ELF-1 (cell line): ENCODE measurements around the gene ADCYAP1R1.

Source experiments
- DNase-seq: peaks from one replicate; pipeline ENCODE4 v3.0.0-alpha.2; 2016; ENCODE audit warnings: low read depth, low spot score

Gene ADCYAP1R1

DNA sequence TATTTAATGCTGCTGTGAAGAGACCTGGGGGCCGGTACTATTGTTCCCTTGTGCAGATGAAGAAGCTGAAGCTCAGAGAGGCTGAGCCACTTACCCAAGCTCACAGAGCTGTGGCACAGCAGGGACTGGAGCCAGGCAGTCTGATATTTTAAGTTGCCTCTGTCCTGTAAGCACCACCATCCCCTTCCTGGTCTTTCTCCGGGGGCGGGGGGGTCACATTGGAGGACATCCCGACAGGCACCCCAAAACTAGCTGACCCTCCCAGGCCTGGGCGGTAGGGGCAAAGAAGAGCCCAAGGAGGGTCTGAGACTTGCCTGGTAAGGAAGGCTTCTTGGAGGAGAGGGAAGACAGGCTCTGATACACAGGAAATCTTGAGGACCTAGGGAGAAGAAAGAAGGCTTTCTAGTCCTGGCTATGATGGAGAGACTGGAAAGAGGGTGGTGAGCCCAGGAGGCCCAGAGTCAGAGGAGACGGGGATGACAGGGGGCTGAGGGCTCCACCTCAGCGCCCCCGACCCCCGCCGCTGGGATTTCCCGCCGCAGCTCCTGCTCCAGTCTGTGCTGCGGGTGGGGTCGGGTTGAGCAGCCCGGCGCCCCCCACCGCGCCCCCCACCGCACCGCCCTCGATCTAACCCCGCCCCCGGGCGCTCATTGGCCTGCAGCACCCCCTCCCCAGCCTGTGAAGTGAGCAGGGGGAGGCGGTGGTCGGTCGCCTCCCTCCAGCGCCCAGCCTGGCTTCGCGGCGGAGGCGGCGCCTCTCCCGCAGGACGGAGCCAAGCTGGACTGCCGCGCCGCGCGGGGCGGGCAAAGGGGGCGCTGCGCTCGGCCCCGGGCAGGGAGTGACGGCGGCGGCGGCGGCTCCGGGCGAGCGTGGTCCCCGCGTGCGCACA lies at the start of gene ADCYAP1R1:
Gene ADCYAP1R1 (plus strand): TSS at position 711 of the 889 bp plus-strand sequence. CDS start 10,957 bp downstream, outside the sequence.
- DNase-seq: peak; percentile 48

- no peak for DNase-seq
Observed at GRCh38 chr7:31003097-31003496, 49.0 kb upstream of the ADCYAP1R1 start.

GRCh38 chr7:31003721-31004120 lies 48.4 kb upstream of the ADCYAP1R1 start:
- DNase-seq: no peak

DNA sequence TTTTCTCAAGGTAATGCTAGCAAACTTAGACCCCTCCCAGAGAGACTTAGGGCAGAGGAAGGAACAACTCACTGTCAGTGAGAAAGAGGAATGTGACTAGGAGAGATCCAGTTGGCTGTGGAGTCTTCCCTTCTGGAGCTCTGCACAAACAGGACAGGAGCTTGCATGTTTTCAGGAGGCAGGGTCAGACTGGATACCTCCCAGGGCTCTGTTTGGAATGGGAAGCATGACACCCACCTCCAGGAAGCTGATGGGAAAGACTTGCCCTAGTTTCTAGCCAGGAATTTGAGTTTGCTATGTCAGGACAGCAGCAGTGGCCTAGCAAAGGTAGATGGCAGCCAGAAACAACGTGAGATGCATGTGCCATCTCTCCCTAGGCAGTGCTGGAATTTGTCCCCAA lies 47.7 kb upstream of the ADCYAP1R1 start:
- DNase-seq: peak; percentile 51

- DNase-seq: no peak
Observed at GRCh38 chr7:31006857-31007256, 45.3 kb upstream of the ADCYAP1R1 start.

DNA sequence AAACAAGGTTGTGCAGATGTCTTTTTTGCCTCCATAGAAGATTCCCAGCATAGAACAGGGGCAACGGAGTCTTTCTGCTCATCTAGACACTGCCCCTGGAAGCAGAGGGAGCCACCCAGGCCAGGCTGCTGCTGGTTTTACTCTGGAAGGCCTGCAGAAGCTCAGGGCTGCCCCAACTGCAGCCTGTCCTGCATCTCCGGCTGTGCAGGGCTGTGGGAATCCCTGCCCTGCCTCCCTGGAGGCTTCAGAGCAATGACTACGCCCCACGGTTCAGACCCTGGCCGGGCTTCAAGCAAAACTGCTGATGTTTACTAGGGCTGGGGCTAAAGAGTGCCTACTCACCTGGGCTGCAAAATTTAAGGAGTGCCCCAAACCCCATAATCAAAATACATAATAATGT lies 44.5 kb upstream of the ADCYAP1R1 start:
- DNase-seq: no peak

DNA sequence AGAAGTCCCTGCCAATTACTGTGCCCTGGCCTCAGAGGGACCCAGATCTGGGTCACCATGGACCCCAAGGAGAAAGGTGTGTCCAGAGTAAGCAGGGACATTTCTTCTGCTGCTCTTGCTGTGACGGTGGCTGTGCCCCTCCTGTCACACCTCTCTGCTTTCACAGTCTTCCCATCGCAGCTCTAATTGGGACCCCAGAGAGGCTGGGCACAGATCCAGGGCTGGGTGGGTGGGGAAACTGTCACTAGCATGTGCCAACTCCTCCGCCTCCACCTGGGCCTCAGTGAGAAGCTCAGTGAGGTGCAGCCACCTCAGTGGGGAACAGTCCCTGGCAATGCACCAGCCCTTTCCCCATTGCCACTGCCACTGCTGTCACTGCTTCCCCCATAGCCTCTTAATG lies 37.3 kb upstream of the ADCYAP1R1 start:
- no peak for DNase-seq

GRCh38 chr7:31017032-31017675 lies 35.0 kb upstream of the ADCYAP1R1 start:
- no peak for DNase-seq

- no peak for DNase-seq
Observed at GRCh38 chr7:31017721-31018120, 34.4 kb upstream of the ADCYAP1R1 start.

GRCh38 chr7:31019509-31019908 lies 32.6 kb upstream of the ADCYAP1R1 start:
- DNase-seq: no peak

DNA sequence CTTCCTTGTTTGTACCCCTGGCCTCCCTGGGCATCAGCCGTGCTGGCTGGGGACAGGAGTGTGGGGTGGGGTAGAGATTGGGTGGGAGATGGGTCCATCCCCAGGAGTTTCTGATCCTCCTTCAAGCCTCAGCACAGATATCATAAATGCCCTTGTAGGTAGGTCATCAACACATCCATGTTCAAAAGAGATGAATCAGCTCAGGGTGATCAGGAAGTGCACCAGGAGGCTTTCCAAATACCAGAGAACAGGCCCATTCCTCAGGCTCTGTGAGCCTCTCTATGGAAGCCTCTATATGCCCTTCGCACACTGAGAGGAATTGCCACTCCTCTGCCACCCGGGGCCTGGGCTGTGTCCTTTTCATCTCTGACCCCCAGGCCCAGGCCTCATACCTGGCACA lies 31.9 kb upstream of the ADCYAP1R1 start:
- DNase-seq: no peak

- DNase-seq: peak; percentile 53
Observed at GRCh38 chr7:31020652-31021051, 31.5 kb upstream of the ADCYAP1R1 start.

DNA sequence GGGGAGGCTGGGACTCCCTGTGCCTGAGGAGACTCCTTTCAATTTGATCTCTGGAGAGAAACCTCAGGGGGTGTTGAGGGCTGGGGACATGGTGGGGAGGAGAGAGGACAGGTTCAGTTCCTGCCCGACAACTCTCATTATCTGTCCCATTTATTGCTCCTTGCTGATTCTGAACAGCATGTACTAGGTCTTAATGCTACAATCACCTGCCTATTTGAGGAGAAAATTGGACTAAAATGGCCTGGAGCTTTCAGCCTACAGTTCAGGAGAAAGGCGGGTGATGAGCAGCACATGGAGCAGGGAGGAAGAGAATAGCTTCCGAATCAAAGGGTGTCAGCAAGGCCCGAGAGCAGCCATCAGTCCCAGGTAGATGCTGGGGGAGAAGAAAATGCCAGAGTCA lies 30.0 kb upstream of the ADCYAP1R1 start:
- DNase-seq: no peak

DNA sequence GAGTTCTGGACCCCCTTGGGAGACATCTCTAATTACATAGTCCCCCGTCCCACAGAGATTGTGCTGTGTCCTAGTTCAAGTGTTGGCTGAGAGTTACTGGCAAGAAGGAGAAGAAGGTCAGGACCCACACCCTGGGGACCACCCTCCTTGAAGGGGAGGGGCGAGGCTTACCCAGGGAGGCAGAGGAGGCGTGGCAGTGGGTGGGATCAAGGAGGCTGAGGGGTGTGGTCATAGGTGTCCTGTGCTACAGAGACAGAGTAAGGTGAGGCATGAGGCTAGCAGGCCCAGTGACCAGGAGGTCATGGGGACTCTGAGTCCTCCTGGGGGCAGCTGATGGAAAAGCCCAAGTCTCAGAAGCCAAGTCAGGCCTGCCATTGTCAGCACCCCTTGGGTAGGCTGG lies 29.4 kb upstream of the ADCYAP1R1 start:
- DNase-seq: no peak

- no peak for DNase-seq
Observed at GRCh38 chr7:31023877-31024276, 28.2 kb upstream of the ADCYAP1R1 start.

DNA sequence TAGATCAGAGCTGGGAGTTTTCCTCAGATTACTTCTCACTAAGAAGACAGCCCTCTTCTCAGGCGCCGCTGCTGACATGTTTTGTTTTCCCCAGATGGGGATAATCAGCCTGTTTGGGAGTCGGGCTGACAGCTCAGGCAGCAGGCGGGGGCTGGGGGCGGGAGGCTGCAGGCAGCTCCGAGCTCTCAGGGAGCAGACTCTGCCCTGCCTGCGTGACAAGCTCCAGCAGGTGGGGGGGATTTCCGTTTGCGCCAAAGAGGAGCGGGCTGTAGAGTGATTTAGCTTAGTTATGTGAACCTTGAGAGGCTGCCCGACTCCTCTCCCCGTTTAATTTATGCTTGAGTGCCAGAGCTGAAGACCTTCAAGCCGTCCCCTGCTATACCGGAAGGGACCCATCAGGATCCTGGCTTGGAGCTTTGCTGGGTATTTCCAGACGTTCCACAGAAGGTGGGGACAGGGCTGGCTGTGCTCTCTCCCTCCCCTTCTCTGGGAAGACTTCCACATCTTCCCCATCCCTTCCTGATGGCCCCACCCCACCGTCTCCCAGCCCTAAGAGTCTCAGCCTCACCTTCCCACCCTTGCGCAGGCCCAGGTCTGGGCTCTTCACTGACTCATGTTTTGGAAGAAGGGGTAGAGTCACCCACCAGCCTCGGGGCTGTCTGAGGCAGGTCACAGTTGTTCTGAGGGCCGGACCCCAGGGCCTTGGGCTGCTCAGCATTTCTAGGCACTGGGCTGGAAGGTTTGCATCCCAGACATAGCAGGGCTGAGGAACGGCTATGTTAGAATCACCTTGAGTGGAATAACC lies 24.7 kb upstream of the ADCYAP1R1 start:
- peak; percentile 66 for DNase-seq

- no peak for DNase-seq
Observed at GRCh38 chr7:31028006-31028405, 24.1 kb upstream of the ADCYAP1R1 start.

DNA sequence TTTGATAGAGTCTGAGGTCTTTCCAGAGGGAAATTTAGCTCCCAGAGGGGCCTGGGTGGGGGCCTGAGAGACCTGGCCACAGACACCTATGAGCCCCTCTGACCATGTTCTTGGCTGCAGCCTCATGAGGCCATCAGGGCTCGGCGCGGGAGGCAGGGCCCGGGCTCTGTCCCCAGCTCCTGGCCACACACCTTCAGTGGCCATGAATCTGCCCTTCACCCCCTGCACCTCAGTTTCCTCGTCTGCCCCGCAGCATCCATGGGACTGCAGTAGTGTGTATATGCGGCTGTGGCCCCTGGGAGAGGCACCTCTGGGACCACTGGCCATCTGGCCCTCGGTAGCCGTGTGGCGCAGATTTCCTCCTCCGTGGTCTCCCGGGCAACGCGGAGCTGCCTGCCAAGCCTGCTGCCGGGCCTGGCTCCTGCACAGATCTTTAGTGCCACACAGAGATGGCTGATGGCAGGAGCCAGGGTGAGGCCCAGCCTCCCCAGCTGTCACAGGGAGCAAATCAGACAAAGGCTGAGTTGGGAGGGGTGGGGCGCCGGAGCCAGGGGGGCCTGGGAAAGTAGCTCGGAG lies 23.6 kb upstream of the ADCYAP1R1 start:
- DNase-seq: no peak

DNA sequence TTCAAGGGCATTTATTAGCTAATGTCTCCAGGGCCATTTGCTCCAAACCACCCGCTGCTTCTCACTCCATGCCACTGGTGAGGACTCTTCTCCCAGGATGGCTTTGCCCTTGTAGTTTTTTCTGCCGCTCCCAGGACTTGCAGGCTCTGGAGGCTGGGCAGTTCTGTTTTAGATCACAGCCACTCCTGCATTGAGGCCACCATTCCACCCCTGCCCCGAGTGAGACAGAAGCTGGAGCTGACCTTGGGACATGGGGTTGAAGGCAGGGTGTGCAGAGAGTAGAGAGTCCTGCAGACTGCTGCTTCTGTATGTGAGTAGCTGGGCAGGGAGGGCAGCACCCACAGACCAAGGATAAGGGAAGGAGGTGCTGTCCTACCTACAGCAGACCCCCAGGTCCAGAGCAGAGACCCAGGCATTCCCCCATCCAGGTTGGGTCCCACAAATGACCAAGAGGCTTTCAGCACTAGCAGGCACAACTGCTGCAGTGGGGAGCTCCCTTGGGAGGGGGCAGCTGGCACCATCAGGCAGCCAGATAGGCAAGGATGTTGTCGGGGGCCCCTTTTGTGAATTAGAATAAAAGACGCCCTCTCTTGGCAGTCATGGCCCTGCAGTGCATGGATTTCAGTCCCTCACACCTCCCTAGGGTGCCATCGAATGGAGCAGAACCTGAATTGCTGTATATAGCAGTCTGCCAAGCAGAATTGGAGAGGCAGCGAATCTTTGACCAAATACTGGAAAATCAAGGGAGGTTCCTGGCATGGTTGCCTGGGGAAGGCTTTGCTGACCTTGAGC lies 22.7 kb upstream of the ADCYAP1R1 start:
- no peak for DNase-seq

GRCh38 chr7:31033674-31034300 lies 18.3 kb upstream of the ADCYAP1R1 start:
- DNase-seq: no peak

- no peak for DNase-seq
Observed at GRCh38 chr7:31036924-31037323, 15.2 kb upstream of the ADCYAP1R1 start.
